Cardiac muscle cell (in vitro differentiated cells and primary cell): ENCODE results near the gene NFATC2. TPM values are rescaled to one million over a fixed set of nuclear protein-coding genes. Genes with fewer than 3 reads are reported as not detected.
"Not testable (repeated sequence)": the region's sequence is repeated elsewhere in the genome, so short reads cannot be mapped to it uniquely, and the experiment has no call there.

Experiments
- DNase-seq, 2 donors: peaks; one replicate each; pipeline versions ENCODE4 v3.0.0 to v3.0.0-alpha.2; 2010 to 2017; ENCODE audit warnings: low read depth in 1 of 2, low spot score in 1 of 2
- H3K27ac ChIP-seq: fragments of 200-600 bp; sonication (generic); 2 replicates; pipeline ENCODE4 v1.5.1; 2016
- H3K27me3 ChIP-seq: fragments of 200-600 bp; sonication (generic); 2 replicates; pipeline ENCODE4 v1.6.0; 2016; ENCODE audit warnings: control low read depth
- H3K36me3 ChIP-seq: fragments of 200-600 bp; sonication (generic); 2 replicates; pipeline ENCODE4 v1.5.1; 2016; ENCODE audit warnings: control low read depth
- H3K4me1 ChIP-seq: fragments of 200-600 bp; sonication (generic); 2 replicates; pipeline ENCODE4 v1.8.1; 2017; ENCODE audit warnings: low read depth, mild to moderate bottlenecking, mixed run types
- H3K4me3 ChIP-seq: fragments of 200-600 bp; sonication (generic); 2 replicates; pipeline ENCODE4 v1.5.1; 2016; ENCODE audit warnings: mild to moderate bottlenecking
- H3K9me3 ChIP-seq: fragments of 200-600 bp; sonication (generic); 2 replicates; pipeline ENCODE4 v1.5.1; 2017; ENCODE audit warnings: low read depth, mild to moderate bottlenecking, control low read depth
- polyA plus RNA-seq: library from polyadenylated mRNA; unstranded; fragments of >200 nt; fragmentation: Nextera tagmentation; extraction: Ambion mirVana; gene quantifications from 2 replicates; pipeline ENCODE4 v1.2.1, GENCODE V29; 2016
- total RNA-seq: library from RNA; depleted of rRNA; stranded (reverse); fragments of >200 nt; gene quantifications from 2 replicates; pipeline ENCODE4 v1.2.3, GENCODE V29; 2016
- TF ChIP-seq, protein P1 (sequence below): IDR thresholded peaks from 2 replicates; pipeline ENCODE4 v1.5.1; 2012; ENCODE audit warnings: low read depth, mild to moderate bottlenecking, low read length

NFATC2 gene
- total and polyA plus RNA-seq, 2 experiments from 2014 or later: 5.8 to 17.0 TPM

GRCh38 chr20:51573576-51574243 lies 31.2 kb upstream of the NFATC2 start:
- Histone ChIP-seq H3K4me1 (peaks cover 13% of the 10 kb centered on the region), H3K27ac (no peak overlapping the region), H3K36me3 (no peaks in the 10 kb centered on the region), H3K27me3 (no peaks in the 10 kb centered on the region), H3K4me3 (no peak overlapping the region), H3K9me3 (no peaks in the 10 kb centered on the region)
- TF ChIP-seq, protein P1, sequence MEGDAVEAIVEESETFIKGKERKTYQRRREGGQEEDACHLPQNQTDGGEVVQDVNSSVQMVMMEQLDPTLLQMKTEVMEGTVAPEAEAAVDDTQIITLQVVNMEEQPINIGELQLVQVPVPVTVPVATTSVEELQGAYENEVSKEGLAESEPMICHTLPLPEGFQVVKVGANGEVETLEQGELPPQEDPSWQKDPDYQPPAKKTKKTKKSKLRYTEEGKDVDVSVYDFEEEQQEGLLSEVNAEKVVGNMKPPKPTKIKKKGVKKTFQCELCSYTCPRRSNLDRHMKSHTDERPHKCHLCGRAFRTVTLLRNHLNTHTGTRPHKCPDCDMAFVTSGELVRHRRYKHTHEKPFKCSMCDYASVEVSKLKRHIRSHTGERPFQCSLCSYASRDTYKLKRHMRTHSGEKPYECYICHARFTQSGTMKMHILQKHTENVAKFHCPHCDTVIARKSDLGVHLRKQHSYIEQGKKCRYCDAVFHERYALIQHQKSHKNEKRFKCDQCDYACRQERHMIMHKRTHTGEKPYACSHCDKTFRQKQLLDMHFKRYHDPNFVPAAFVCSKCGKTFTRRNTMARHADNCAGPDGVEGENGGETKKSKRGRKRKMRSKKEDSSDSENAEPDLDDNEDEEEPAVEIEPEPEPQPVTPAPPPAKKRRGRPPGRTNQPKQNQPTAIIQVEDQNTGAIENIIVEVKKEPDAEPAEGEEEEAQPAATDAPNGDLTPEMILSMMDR: no peak
- DNase-seq: no peak

GRCh38 chr20:51571460-51571794 lies 28.9 kb upstream of the NFATC2 start:
- TF ChIP-seq, protein P1: no peak
- peak overlapping the region; percentile 88 for H3K27ac ChIP-seq

GRCh38 chr20:51570739-51571459 lies 28.4 kb upstream of the NFATC2 start:
- TF ChIP-seq, protein P1: no peak
- Histone ChIP-seq H3K9me3 (no peaks in the 10 kb centered on the region), H3K4me1 (peaks cover 13% of the 10 kb centered on the region), H3K36me3 (no peaks in the 10 kb centered on the region), H3K27me3 (no peaks in the 10 kb centered on the region), H3K4me3 (peak overlapping the region; percentile 9), H3K27ac (peak overlapping the region; percentile 88)
- peak; percentile 47 to 74 for DNase-seq

More at GRCh38 chr20:51571460-51571794, 28.9 kb upstream of the NFATC2 start:
- DNase-seq: no peak
- no peak overlapping the region for H3K4me3 ChIP-seq
- no peaks in the 10 kb centered on the region for H3K9me3 ChIP-seq
- H3K27me3 ChIP-seq: no peaks in the 10 kb centered on the region
- H3K36me3 ChIP-seq: no peaks in the 10 kb centered on the region
- peaks cover 13% of the 10 kb centered on the region for H3K4me1 ChIP-seq

GRCh38 chr20:51569815-51570738 lies 27.6 kb upstream of the NFATC2 start:
- peak; percentile 6 to 62 for DNase-seq
- H3K27ac ChIP-seq: peak overlapping the region; percentile 88

DNA sequence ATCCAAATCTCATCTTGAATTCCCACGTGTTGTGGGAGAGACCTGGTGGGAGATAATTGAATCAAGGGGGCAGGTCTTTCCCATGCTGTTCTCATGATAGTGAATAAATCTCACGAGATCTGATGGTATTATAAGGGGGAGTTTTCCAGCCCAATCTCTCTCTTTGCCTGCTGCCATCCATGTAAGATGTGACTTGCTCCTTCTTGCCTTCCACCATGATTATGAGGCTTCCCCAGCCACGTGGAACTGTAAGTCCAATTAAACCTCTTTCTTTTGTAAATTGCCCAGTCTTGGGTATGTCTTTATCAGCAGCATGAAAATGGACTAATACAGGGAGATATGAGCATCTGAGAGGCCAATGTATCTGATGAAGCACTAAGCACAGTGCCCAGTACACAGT lies 26.0 kb upstream of the NFATC2 start:
- H3K4me3 ChIP-seq, H3K27me3 ChIP-seq, H3K9me3 ChIP-seq, H3K36me3 ChIP-seq, DNase-seq, H3K27ac ChIP-seq: not testable (repeated sequence)
- H3K4me1 ChIP-seq: peaks cover 19% of the 10 kb centered on the region

More at GRCh38 chr20:51569815-51570738, 27.6 kb upstream of the NFATC2 start:
- Histone ChIP-seq H3K36me3 (no peaks in the 10 kb centered on the region), H3K4me3 (peak overlapping the region; percentile 9), H3K9me3 (no peaks in the 10 kb centered on the region), H3K27me3 (no peaks in the 10 kb centered on the region), H3K4me1 (peaks cover 17% of the 10 kb centered on the region)
- TF ChIP-seq, protein P1: no peak
